Measurements from ENCODE around the gene C3orf52. TPM values are rescaled to one million over a fixed set of nuclear protein-coding genes. Genes with fewer than 3 reads are reported as not detected.
"Not testable (repeated sequence)": the region's sequence is repeated elsewhere in the genome, so short reads cannot be mapped to it uniquely, and the experiment has no call there.

The C3orf52 gene
- total RNA-seq, 4 donors from 2014 or later, result 57.8 to 118 (median 86.4) TPM

DNA sequence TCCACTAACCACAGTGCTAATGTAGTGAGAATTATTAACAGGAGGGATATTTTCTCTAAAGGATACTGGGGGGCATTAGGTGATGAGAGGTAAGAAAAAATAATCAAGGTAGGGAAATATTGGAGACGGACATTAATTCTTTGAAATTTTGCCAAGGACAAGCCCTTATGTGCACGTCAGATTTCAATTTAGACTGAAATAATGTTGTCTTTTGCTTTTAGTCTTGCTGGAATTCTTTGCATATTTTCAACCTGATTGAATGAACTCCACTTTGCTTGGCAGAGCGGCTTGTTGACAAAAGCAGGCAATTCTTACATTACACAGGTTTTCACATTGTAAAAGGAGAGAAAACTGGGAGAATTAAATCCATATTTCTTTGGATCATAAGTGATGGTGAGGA is 25.0 kb upstream of the C3orf52 start:
- TF ChIP-seq POLR2A (IDR thresholded peaks at IDR 0.05), result no peak
- TF ChIP-seq, protein P1, sequence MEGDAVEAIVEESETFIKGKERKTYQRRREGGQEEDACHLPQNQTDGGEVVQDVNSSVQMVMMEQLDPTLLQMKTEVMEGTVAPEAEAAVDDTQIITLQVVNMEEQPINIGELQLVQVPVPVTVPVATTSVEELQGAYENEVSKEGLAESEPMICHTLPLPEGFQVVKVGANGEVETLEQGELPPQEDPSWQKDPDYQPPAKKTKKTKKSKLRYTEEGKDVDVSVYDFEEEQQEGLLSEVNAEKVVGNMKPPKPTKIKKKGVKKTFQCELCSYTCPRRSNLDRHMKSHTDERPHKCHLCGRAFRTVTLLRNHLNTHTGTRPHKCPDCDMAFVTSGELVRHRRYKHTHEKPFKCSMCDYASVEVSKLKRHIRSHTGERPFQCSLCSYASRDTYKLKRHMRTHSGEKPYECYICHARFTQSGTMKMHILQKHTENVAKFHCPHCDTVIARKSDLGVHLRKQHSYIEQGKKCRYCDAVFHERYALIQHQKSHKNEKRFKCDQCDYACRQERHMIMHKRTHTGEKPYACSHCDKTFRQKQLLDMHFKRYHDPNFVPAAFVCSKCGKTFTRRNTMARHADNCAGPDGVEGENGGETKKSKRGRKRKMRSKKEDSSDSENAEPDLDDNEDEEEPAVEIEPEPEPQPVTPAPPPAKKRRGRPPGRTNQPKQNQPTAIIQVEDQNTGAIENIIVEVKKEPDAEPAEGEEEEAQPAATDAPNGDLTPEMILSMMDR (IDR thresholded peaks at IDR 0.05), result no peak
- H3K4me3 ChIP-seq (ENCODE audit: low read depth, poor library complexity, severe bottlenecking), result no peak overlapping the region
- no peak for DNase-seq (ENCODE audit: low spot score in 2 of 2)
- WGBS, 2 donors, result 56 to 57% methylated on average over 3 of the region's 3 CpGs
- intact Hi-C loops (cut with DNase I; ENCODE audit: low total_unique reads), result no loop called here

DNA sequence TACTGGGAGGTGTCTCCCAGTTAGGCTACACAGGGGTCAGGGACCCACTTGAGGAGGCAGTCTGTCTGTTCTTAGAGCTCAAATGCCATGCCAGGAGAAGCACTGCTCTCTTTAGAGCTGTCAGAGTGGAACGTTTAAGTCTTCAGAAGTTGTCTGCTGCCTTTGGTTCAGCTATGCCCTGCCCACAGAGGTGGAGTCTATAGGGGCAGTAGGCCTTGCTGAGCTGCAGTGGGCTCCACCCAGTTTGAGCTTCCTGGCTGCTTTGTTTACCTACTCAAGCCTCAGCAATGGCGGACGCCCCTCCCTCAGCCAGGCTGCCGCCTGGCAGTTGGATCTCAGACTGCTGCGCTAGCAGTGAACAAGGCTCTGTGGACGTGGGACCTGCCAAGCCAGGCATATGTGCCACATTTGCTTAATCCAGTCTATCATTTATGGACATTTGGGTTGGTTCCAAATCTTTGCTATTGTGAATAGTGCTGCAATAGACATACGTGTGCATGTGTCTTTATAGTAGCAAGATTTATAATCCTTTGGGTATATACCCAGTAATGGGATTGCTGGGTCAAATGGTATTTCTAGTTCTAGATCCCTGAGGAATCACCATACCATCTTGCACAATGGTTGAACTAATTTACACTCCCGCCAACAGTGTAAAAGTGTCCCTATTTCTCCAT is 13.7 kb upstream of the C3orf52 start:
- DNase-seq (ENCODE audit: low spot score in 2 of 2); intact Hi-C loops (cut with DNase I; ENCODE audit: low total_unique reads); H3K4me3 ChIP-seq (ENCODE audit: low read depth, poor library complexity, severe bottlenecking): not testable (repeated sequence)
- WGBS, 2 donors, result 62 to 76% methylated on average over 8 of the region's 8 CpGs

DNA sequence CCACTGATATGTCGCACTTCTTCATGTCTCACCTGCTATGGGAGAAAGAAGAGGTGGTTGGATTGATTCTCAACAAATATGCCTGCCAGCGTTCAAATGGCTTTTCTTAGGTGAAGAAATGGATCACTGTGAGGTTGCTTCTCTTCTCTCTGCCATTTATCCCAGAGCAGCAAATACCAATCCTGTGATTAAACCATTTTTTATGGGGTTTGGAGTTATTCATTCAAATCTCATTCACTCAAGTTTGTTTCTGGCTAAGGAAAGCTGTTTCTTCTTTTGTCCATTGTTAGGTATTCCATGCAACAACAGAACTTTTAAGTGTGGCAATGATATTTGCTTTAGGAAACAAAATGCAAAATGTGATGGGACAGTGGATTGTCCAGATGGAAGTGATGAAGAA is 12.2 kb upstream of the C3orf52 start:
- no peak for DNase-seq (ENCODE audit: low spot score in 2 of 2)
- WGBS, 2 donors, result 68 to 78% methylated on average over 2 of the region's 2 CpGs
- no peak for TF ChIP-seq POLR2A (IDR thresholded peaks at IDR 0.05)
- TF ChIP-seq, protein P1 (IDR thresholded peaks at IDR 0.05), result no peak
- H3K4me3 ChIP-seq (ENCODE audit: low read depth, poor library complexity, severe bottlenecking), result no peak overlapping the region
- intact Hi-C loops (cut with DNase I; ENCODE audit: low total_unique reads), result no loop called here

DNA sequence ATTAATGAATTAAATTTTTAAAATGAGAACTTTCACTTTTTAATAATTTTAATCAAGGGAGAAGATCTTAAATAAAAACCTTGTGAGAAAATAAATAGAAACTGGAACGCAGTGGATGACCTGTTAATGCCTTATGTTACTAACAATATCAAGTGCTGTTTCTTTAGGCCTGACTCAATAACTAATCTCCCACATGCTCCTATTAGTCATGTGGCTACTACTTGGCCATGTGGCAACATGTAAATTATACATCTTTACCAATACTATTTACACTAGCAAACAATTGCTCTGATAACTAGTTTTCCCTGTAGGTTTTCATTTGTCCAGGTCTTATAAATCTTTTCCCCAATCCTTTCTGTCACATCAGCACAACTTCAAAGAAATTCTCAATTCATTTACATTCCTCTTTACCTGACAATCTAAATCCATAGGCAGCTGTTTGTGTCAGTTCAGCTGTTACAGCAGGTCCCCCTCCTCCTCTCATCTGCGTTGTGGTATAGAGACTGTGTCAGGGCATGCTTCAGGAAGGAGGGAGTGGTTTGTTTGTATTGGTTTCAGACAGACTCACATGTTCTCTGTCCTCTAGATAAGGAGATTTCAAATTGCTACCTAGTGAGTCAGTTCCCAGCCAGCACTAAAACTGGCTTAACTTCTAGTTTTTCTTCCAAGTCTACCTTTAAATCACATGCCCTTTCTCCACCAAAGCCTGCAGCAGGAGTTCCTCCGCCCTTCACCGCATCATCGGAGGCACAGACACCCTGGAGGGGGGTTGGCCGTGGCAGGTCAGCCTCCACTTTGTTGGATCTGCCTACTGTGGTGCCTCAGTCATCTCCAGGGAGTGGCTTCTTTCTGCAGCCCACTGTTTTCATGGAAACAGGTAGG is 11.3 kb upstream of the C3orf52 start:
- DNase-seq (ENCODE audit: low spot score in 2 of 2), result peak in 1 of 2 donors; percentile 51
- WGBS, 2 donors, result 29 to 33% methylated on average over 6 of the region's 6 CpGs
- no peak for TF ChIP-seq POLR2A (IDR thresholded peaks at IDR 0.05)
- TF ChIP-seq, protein P1 (IDR thresholded peaks at IDR 0.05), result no peak

DNA sequence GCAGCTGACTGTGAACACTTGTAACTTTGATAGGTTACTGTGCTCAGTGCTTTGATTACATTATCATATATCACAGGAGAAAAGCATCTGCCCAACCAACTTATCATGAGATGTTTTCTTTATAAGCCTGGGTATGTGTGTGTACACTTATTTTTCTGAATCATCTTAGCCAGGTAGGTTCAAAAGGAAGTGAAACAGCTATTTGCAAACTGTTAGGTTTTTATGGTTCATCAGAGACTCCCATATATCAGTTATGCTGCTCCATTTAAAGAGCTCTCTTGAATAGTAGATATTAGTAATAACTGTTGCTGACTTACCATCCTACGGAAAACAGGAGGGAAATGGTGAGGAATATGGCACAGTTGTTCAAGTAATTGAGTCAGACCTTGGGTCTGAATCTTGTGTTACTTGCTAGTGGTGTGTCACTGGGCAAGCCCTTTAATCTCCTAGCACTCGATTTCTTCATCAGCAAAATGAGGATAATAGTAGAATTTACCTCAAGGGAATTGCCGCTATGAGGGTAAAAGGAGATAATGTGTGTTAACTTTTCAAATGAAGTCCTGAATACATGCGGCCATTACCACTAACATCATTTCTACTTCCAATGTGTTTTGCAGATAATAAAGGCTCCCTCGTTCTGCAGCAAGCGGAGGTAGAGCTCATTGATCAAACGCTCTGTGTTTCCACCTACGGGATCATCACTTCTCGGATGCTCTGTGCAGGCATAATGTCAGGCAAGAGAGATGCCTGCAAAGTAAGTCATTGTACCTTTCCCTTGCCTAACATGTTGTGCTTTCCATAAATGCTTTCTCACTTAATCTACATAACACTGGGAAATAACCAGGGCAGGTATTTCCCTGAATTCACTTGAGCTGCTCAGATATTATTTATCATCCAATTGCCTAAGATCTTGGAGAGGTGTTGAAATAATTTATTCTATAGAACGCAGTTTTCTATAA is 7.8 kb upstream of the C3orf52 start:
- intact Hi-C loops (cut with DNase I; ENCODE audit: low total_unique reads), result no loop called here
- WGBS, 2 donors, result 71 to 86% methylated on average over 10 of the region's 10 CpGs
- no peak overlapping the region for H3K4me3 ChIP-seq (ENCODE audit: low read depth, poor library complexity, severe bottlenecking)
- no peak for DNase-seq (ENCODE audit: low spot score in 2 of 2)
- TF ChIP-seq POLR2A (IDR thresholded peaks at IDR 0.05), result no peak
- TF ChIP-seq, protein P1 (IDR thresholded peaks at IDR 0.05), result no peak

More for the DNA sequence above, 11.3 kb upstream of the C3orf52 start:
- intact Hi-C loops (cut with DNase I; ENCODE audit: low total_unique reads), result no loop called here
- no peak overlapping the region for H3K4me3 ChIP-seq (ENCODE audit: low read depth, poor library complexity, severe bottlenecking)

Data from lower leg skin (tissue), 4 donors.